Trophoblast cell (in vitro differentiated cells and primary cell): ENCODE measurements around the gene DNLZ.
A peak's percentile ranks its signal among the peaks of the same experiment; 100 is the strongest.

ENCODE experiments used
- DNase-seq, 2 donors: peaks; one replicate each; pipeline ENCODE4 v3.0.0-alpha.2; 2016
- H2AFZ ChIP-seq: 2 replicates; pipeline ENCODE4 v1.6.1; 2013; ENCODE audit warnings: low read length, moderate library complexity, mild to moderate bottlenecking; ENCODE audit not compliant: insufficient read depth, poor library complexity
- H2AK5ac ChIP-seq: 2 replicates; pipeline ENCODE4 v1.6.1; 2013; ENCODE audit warnings: mild to moderate bottlenecking, low read length
- H2BK120ac ChIP-seq: 2 replicates; pipeline ENCODE4 v1.6.1; 2013; ENCODE audit warnings: low read length, mild to moderate bottlenecking, moderate library complexity; ENCODE audit not compliant: insufficient read depth, poor library complexity
- H2BK12ac ChIP-seq: 2 replicates; pipeline ENCODE4 v1.6.1; 2013; ENCODE audit warnings: mild to moderate bottlenecking, low read length, moderate library complexity
- H2BK5ac ChIP-seq: 2 replicates; pipeline ENCODE4 v1.6.1; 2013; ENCODE audit warnings: low read length, low read depth, moderate library complexity, mild to moderate bottlenecking; ENCODE audit not compliant: poor library complexity
- H3K14ac ChIP-seq: 2 replicates; pipeline ENCODE4 v1.6.1; 2013; ENCODE audit warnings: mild to moderate bottlenecking, low read length
- H3K18ac ChIP-seq: 2 replicates; pipeline ENCODE4 v1.6.1; 2013; ENCODE audit warnings: mild to moderate bottlenecking, low read length
- H3K23ac ChIP-seq: 2 replicates; pipeline ENCODE4 v1.6.1; 2013; ENCODE audit warnings: low read length
- H3K27ac ChIP-seq: 2 replicates; pipeline ENCODE4 v1.5.1; 2013; ENCODE audit warnings: low read depth, mild to moderate bottlenecking, inconsistent platforms, low read length, moderate library complexity
- H3K27me3 ChIP-seq: 2 replicates; pipeline ENCODE4 v1.6.1; 2013; ENCODE audit warnings: inconsistent platforms, mild to moderate bottlenecking, low read length, moderate library complexity; ENCODE audit not compliant: insufficient read depth
- H3K36me3 ChIP-seq, 2 experiments: 1 replicate in 1 of 2; 2 replicates in 1 of 2; pipeline ENCODE4 v1.6.1; 2013; ENCODE audit warnings: low read length in 2 of 2, mild to moderate bottlenecking in 2 of 2, moderate library complexity in 1 of 2; ENCODE audit not compliant: insufficient read depth in 2 of 2, control insufficient read depth in 1 of 2
- H3K4ac ChIP-seq: 2 replicates; pipeline ENCODE4 v1.6.1; 2013; ENCODE audit warnings: low read depth, mild to moderate bottlenecking, low read length, moderate library complexity
- H3K4me1 ChIP-seq, 2 experiments: 1 replicate in 1 of 2; 2 replicates in 1 of 2; pipeline ENCODE4 v1.6.1; 2013; ENCODE audit warnings: low read length in 2 of 2, mild to moderate bottlenecking in 2 of 2, moderate library complexity in 1 of 2; ENCODE audit not compliant: insufficient read depth in 2 of 2, control insufficient read depth in 1 of 2
- H3K4me2 ChIP-seq: 2 replicates; pipeline ENCODE4 v1.6.1; 2013; ENCODE audit warnings: inconsistent platforms, mild to moderate bottlenecking, low read length, moderate library complexity
- H3K4me3 ChIP-seq: 2 replicates; pipeline ENCODE4 v1.5.1; 2013; ENCODE audit warnings: mild to moderate bottlenecking, low read depth, low read length, inconsistent platforms
- H3K79me1 ChIP-seq: one replicate; pipeline ENCODE4 v1.6.1; 2013; ENCODE audit warnings: low read length
- H3K79me2 ChIP-seq: 2 replicates; pipeline ENCODE4 v1.6.1; 2013; ENCODE audit warnings: low read length, mild to moderate bottlenecking; ENCODE audit not compliant: control insufficient read depth, insufficient read depth, poor library complexity
- H3K9ac ChIP-seq: 2 replicates; pipeline ENCODE4 v1.6.1; 2013; ENCODE audit warnings: mild to moderate bottlenecking, low read length
- H3K9me3 ChIP-seq: 2 replicates; pipeline ENCODE4 v1.6.1; 2013; ENCODE audit warnings: low read depth, mild to moderate bottlenecking, control low read depth, inconsistent platforms, low read length; ENCODE audit not compliant: insufficient read depth
- H4K12ac ChIP-seq: 2 replicates; pipeline ENCODE4 v1.6.1; 2013; ENCODE audit warnings: low read depth, mild to moderate bottlenecking, low read length, moderate library complexity
- H4K8ac ChIP-seq: 2 replicates; pipeline ENCODE4 v1.6.1; 2013; ENCODE audit warnings: low read depth, mild to moderate bottlenecking, low read length, moderate library complexity
- H4K91ac ChIP-seq: one replicate; pipeline ENCODE4 v1.6.1; 2013; ENCODE audit warnings: low read depth, mild to moderate bottlenecking, low read length, moderate library complexity
- whole genome bisulfite sequencing: extraction: QIAGEN DNeasy Blood & Tissue Kit; methylation state at CpG from one replicate; pipeline ENCODE4 v1.1.7; 2013; ENCODE audit warnings: missing lambda C conversion rate; ENCODE audit not compliant: insufficient read length, insufficient coverage; ENCODE audit errors: extremely low coverage; 5-methylcytosine and 5-hydroxymethylcytosine counted together

The DNLZ gene

DNA sequence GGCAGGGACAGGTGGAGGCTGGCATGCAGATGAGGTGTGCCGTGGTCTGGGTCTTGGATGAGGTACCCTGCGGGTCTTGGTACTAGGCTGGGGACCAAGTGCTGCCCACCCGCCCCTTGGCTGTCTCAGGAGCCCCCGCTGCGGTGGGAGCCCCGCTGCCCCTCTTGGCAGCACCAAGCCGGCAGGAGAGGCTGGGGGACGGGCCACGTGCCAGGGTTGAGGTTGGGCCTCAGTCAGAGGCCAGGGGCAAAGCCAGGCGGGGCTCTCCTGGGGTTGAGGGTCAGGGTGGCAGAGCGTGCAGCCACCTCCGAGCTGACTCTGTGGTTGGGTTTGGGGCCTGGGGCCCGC, 8.0 kb upstream of the DNLZ start:
- H3K14ac ChIP-seq: no peak overlapping the region
- no peak overlapping the region for H4K12ac ChIP-seq
- H3K18ac ChIP-seq: no peak overlapping the region
- no peak overlapping the region for H2AFZ ChIP-seq
- no peak overlapping the region for H2AK5ac ChIP-seq
- no peaks in the 10 kb centered on the region for H3K27me3 ChIP-seq
- H4K8ac ChIP-seq: no peak overlapping the region
- no peak overlapping the region for H3K9ac ChIP-seq
- peaks cover 21 to 35% of the 10 kb centered on the region in 2 experiments for H3K4me1 ChIP-seq
- no peak overlapping the region for H3K23ac ChIP-seq
- no peak overlapping the region for H3K27ac ChIP-seq
- WGBS: no CpG with 5 or more reads among the region's 13 CpGs
- no peak overlapping the region for H2BK5ac ChIP-seq
- H3K79me1 ChIP-seq: peaks cover 11% of the 10 kb centered on the region
- no peak overlapping the region for H3K4me2 ChIP-seq
- H3K36me3 ChIP-seq: peaks cover 12 to 15% of the 10 kb centered on the region in 2 experiments
- DNase-seq: no peak
- no peak overlapping the region for H3K4me3 ChIP-seq
- H2BK120ac ChIP-seq: no peak overlapping the region
- H3K79me2 ChIP-seq: peaks cover 2% of the 10 kb centered on the region
- no peak overlapping the region for H3K4ac ChIP-seq
- H2BK12ac ChIP-seq: no peak overlapping the region
- H3K9me3 ChIP-seq: no peaks in the 10 kb centered on the region
- H4K91ac ChIP-seq: no peak overlapping the region

- peaks cover 11% of the 10 kb centered on the region for H3K79me1 ChIP-seq
- peaks cover 21 to 34% of the 10 kb centered on the region in 2 experiments for H3K4me1 ChIP-seq
- H3K9me3 ChIP-seq: no peaks in the 10 kb centered on the region
- H3K27ac ChIP-seq: no peak overlapping the region
- H4K91ac ChIP-seq: no peak overlapping the region
- H3K79me2 ChIP-seq: peaks cover 2% of the 10 kb centered on the region
- H3K36me3 ChIP-seq: peaks cover 9% of the 10 kb centered on the region in 2 experiments
- DNase-seq: peak; percentile 89 to 90
- WGBS: no CpG with 5 or more reads among the region's 54 CpGs
- H3K18ac ChIP-seq: no peak overlapping the region
- no peak overlapping the region for H3K4ac ChIP-seq
- H4K8ac ChIP-seq: no peak overlapping the region
- H3K9ac ChIP-seq: no peak overlapping the region
- H3K4me3 ChIP-seq: no peak overlapping the region
- no peak overlapping the region for H2BK5ac ChIP-seq
- no peak overlapping the region for H3K23ac ChIP-seq
- no peak overlapping the region for H2BK12ac ChIP-seq
- no peak overlapping the region for H2AK5ac ChIP-seq
- H2AFZ ChIP-seq: no peak overlapping the region
- H3K14ac ChIP-seq: no peak overlapping the region
- no peak overlapping the region for H3K4me2 ChIP-seq
- no peak overlapping the region for H4K12ac ChIP-seq
- H3K27me3 ChIP-seq: no peaks in the 10 kb centered on the region
- H2BK120ac ChIP-seq: no peak overlapping the region
Measured at GRCh38 chr9:136370687-136371532, 7.4 kb upstream of the DNLZ start.

DNA sequence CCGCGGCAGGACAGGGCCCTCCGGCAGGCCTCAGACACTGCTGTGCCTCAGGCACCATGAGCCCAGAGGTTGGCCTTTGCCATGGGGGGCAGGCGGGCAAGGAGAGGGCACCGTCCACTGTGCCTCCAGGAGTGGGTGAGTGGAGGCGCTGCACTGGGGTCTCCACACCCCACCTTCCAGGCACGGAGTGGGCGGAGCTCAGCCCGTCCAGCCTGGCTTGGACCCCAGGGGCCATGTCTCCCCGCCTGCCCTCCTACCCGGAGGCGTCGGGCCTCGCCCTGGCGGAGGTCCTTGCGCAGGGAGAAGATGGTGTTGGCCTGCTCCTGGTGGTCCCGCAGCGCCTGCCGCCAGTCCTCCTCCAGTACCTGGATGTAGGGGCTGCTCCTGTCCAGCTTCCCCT, 6.5 kb upstream of the DNLZ start:
- no peak overlapping the region for H2BK120ac ChIP-seq
- WGBS: no CpG with 5 or more reads among the region's 19 CpGs
- no peak overlapping the region for H3K4me2 ChIP-seq
- DNase-seq: no peak
- no peak overlapping the region for H4K91ac ChIP-seq
- H3K36me3 ChIP-seq: peaks cover under 1 to 2% of the 10 kb centered on the region in 2 experiments
- H3K27ac ChIP-seq: no peak overlapping the region
- H3K4me3 ChIP-seq: no peak overlapping the region
- H4K8ac ChIP-seq: no peak overlapping the region
- no peaks in the 10 kb centered on the region for H3K27me3 ChIP-seq
- no peak overlapping the region for H3K18ac ChIP-seq
- peaks cover 2% of the 10 kb centered on the region for H3K79me2 ChIP-seq
- no peaks in the 10 kb centered on the region for H3K9me3 ChIP-seq
- no peak overlapping the region for H2BK5ac ChIP-seq
- no peak overlapping the region for H3K23ac ChIP-seq
- no peak overlapping the region for H2BK12ac ChIP-seq
- H3K14ac ChIP-seq: no peak overlapping the region
- peaks cover 21 to 29% of the 10 kb centered on the region in 2 experiments for H3K4me1 ChIP-seq
- no peak overlapping the region for H3K4ac ChIP-seq
- no peak overlapping the region for H4K12ac ChIP-seq
- H3K9ac ChIP-seq: no peak overlapping the region
- no peak overlapping the region for H2AFZ ChIP-seq
- no peak overlapping the region for H2AK5ac ChIP-seq
- peaks cover 11% of the 10 kb centered on the region for H3K79me1 ChIP-seq

GRCh38 chr9:136368190-136368589, 4.6 kb upstream of the DNLZ start:
- Histone ChIP-seq H3K18ac (no peak overlapping the region), H3K79me1 (peaks cover 12% of the 10 kb centered on the region), H3K79me2 (peaks cover 5% of the 10 kb centered on the region), H3K27me3 (no peaks in the 10 kb centered on the region), H3K9ac (no peak overlapping the region), H4K91ac (no peak overlapping the region), H2BK120ac (no peak overlapping the region), H3K4me2 (no peak overlapping the region), H3K4ac (no peak overlapping the region), H2AFZ (no peak overlapping the region), H2AK5ac (no peak overlapping the region), H3K23ac (no peak overlapping the region), H3K36me3 (no peaks in the 10 kb centered on the region), H4K12ac (no peak overlapping the region), H2BK5ac (no peak overlapping the region), H2BK12ac (no peak overlapping the region), H3K14ac (no peak overlapping the region), H3K27ac (no peak overlapping the region), H3K9me3 (no peaks in the 10 kb centered on the region), H3K4me3 (no peak overlapping the region), H4K8ac (no peak overlapping the region), H3K4me1 (peaks cover 12 to 17% of the 10 kb centered on the region in 2 experiments)
- no peak for DNase-seq
- WGBS: no CpG with 5 or more reads among the region's 18 CpGs
